NCI-H510A (cell line): ENCODE results near the gene ASF1A.

Experiments
- DNase-seq: peaks from one replicate; lab custom pipeline; 2025; lab: John Stamatoyannopoulos, UW

ASF1A gene

DNA sequence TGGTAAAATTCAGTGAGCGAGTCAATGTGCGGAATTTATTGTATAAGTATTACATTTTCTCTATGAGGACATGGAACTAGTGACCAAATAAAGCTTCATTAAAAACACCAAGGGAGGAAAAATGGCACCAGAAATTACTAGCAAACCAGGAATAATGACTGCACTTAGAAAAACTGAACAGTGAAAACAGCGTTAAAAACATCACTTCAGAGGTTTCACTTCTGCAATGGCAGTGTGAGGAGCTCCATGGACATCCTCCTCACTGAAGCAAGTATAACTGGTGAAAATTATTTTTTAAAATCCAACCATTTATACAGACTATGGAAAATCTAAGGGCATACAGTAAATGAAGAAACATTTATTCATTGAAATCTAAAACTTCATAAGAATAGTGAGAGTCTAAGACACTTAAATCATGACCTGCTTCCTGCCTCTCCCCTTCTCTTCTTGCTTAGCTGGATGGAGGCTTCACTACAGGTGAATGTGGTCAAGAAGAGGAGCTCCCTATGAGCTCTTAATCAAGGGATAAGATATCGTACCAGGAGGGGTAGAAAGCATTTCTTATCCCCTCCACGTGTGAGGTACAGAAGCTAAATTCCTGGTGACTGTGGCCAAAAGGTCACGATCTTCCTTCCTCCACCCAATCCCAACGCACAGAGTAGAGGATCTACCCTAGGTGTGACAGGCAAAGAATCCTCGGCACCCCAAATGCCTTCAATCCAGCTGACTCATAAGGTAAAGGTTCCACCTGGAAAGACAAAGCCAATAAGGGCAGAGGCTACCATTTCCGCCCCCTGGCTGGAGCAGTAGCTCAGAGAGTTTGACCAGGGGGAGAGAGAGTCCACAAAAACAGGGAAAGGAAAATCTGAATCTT lies 12.3 kb upstream of the ASF1A start:
- no peak for DNase-seq

DNA sequence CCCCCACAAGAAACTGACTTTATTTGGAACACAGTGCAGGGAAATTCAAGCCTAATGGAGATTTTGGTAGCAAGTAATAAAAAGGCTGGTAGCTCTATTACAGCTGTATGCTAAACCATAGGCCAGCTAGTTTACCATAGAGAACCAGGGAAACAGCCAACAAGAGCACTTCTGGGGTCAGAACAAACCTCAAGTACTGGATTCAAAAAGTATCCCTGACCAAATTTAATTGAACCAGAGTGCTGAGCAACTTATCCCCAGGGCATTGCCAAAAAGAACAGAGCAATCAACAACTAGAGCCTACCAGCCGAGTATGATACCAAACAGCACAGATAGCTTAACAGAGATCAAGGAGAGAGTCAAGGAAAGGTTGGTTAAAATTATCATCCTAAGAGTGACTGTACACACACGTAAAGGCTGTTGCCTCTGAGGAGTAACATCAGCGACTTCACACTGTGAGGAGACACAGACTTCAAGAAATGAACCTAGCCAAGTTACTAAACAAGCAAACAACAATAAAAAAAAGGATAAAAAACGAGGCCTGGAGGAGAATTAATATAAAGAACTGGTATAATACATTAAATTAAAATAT lies 11.5 kb upstream of the ASF1A start:
- DNase-seq: no peak

DNA sequence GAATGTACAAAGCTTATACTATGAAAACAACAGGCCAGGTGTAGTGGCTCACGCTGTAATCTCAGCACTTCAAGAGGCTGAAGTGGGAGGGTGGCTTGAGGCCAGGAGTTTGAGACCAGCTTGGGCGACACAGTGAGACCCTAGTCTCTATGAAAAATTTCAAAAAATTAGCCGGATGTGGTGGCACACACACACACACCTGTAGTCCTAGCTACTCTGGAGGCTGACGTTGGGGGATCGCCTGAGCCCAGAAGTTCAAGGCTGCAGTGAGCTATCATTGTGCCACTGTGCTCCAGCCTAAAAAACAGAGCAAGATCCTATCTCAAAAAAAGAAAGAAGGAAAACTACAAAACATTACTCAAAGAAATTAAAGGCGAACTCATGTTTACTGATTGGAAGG lies 7.3 kb upstream of the ASF1A start:
- no peak for DNase-seq

DNA sequence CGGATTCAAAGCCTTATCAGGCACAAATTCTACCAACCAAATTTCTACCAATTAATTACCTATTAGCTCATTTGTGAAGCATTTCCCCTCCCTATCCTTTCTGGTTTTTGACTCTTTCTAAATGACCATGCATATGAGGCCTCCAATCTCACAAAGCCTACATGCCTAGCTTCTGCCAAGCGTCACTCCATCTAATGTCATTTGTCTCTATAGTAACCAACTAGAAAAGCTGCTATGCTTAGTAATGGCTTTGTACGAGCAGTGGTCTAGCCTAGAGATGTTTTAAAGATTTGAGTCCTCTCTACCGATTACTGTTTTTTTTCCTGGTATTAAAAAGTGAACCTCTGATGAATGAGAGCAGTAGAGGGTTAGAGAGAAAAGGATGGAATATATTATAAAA lies 4.8 kb upstream of the ASF1A start:
- no peak for DNase-seq

DNA sequence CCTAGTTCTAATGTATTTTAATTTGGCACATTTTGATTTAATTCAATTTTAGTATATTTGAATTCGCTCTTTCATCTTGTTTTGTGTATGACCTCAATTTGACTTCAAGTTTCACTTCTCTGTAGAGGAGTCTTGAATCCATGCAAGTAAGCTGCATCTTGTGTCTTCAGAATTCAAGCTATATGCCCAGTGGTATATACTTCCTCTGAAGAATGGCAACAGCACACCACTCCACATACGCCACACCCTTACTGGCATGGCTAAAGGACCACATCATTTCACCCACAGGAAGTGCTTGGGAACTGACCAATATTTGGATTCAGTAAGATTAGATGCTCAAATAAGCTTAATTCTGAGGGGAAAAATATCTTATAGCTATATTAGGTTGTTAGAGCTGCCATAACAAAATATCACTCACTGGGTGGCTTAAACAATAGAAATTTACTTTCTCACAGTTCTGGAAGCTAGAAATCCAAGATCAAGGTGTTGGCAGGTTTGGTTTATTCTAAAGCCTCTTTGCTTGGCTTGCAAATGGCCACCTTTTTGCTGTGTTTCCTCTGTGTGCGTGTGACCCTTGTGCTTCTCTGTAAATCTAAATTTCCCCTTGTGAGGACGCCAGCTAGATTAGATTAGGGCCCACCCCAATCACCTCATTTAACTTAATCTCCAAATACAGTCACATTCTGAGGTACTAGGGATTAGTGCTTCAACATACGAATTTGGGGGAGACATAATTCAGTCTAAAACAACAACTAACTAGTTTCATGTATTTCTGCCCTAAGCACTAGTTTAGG lies 2.8 kb upstream of the ASF1A start:
- no peak for DNase-seq

DNA sequence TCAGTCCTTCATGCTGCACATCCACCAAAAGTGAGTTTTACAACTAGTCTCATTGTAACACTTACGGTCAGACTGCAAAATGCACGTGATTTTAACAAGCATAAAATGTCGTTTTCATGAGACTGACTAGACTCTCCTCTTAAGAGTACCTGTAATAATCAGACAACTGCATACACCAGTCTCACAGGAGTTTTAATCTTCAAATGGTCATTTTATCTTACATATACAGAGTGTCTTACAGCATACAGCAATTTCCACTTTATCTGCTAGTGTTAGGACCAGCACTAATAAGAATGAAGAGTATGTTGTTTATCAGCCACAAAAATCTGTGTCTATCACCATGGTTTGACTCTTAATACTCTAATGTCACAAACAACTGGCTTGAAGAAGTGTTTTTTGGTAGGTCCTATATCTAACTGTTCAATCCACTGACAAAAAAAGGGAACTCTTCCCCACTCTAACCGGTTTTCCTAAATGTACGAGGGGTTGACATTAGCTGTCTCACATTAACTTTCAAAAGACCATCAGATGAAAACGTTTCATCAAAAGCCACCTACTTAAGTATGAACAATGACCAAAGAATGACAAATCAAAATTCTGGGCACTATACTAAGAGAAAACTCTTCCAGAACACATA lies 1.5 kb upstream of the ASF1A start:
- no peak for DNase-seq

DNA sequence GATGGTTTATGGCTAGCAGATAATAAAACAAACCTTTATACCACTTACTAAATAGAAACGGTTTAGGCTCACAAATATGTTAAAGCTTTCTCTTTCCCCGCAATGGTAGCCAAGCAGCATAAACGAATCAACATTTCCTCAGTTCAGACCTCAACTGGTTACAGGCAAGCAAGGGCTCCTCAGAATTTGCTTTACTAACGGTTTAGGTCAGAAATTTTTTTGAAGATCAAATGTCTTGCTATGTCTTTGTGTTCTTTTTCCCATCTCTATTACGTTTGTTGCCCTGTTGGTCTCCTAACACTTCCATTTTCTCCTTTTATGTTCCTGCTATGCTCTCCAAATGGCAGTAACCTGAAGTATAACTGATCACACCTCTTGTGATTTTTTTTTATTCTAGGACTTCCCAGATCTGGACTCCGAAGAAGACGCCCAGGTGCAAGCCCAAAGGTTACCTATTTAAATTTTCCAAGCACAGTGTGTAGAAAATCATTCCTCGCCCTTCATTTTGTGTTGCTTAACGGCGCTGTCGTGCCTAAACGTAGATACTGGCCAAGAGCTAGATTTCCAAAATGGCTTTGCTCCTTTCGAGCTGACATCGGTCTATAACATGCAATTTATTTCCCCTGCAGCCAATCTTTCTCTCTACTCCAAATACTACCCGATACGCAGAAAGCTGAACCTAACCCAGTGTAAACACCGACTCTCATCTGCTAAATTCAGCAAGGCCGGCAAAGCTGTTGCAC lies 717 bp upstream of the ASF1A start:
- DNase-seq: no peak

DNA sequence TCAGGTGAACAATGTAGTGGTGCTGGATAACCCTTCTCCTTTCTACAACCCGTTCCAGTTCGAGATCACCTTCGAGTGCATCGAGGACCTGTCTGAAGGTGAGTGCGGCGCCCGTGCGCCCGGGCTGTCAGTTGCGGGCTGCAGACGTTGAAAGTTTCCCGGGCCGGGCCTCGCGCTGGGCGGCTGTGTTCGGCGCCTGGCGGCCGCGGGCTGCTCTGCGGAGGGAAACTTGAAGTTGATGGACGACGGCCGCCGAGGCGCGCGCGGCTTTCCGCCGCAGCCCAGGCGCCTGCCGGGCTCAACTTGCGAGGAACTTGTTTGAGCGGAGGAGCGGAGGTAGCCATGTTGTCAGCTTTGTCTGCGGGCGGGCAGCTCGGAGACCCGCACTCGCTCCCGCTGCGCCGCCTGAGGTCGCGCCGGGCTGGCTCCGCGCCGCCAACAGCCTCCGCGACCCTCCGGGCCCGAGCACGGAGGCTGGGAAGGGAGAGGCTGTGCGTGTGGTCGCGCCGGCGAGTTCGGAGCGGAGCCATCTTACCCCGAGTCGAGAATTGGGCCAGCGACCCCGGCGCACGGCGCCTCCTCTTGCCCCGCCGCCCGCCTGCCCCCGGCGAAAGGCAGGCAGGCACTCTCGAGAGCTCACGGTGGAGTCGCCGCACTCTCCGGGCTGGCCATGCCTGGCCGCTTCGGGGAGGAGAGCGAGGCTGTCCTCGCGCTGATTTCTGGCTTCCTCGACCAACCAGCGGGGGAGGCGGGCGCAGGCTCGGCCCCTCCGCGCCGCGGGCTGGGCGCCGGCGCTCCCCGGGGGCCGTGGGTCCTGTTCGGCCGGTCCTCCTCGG lies 691 bp downstream of the ASF1A start:
- DNase-seq: peak; percentile 28

DNA sequence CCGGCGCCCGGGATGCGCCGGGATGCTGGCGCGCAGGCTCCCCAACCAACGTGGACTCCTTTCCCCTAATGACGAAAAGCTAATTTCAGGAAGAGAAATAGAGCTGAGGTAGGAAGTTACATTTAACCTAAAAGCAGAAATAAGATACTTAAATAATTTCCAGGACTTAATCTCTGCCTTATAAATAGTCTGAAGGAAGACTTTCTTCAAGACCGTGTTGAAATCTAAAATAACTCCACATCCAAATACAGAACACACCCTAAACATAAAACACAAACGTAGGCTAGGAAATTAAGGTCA lies 1.3 kb downstream of the ASF1A start:
- DNase-seq: no peak

DNA sequence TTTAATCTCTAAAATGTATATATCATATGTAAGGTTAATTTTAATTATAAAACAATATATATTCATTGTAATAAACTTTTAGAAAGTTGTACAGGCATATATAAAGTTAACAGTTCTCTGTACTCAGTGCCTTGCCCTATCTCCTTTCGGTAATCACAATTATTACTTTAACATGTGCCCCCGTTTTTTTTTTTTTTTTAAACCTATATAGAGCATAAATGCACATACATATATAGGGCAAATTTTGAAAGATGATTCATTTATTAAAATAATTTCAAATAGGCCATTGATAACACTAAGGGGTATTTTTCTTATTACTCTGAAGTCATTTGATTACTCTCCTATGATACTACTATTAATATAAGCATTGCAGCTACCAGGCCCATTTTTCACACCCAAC lies 1.9 kb downstream of the ASF1A start:
- no peak for DNase-seq

DNA sequence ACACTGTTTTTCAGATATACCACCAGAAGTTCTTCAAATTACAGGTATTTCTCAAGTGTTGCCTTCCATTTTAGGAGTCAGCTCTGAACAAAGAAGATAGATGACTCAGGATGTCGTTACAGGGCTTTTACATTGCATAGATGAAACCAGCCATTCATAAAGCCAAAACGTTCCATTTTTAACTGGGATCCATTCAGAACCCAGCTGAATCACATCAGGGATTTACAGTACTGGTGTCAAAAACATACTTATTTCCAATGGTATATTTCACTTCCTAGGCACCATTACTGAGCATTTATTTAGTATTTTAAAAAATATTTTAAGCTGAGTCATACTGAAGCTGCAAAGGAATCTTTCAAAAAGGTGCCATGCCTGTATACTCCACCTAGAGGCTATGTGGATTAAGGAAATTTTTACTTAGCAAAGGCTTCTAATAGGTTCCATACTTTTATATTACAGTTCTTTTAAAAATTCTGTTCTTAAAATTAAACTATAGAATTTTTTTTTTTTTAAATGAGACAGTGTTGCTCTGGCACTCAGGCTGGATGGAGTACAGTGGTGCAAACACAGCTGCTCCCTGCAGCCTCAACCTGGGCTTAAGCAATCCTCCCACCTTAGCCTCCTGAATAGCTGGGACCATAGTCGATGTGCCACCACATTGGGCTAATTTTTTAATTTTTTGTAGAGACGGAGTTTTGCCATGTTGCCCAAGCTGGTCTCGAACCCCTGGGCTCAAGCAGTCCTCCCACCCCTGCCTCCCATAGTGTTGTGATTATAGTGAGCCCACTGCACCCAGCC lies 2.6 kb downstream of the ASF1A start:
- DNase-seq: no peak

DNA sequence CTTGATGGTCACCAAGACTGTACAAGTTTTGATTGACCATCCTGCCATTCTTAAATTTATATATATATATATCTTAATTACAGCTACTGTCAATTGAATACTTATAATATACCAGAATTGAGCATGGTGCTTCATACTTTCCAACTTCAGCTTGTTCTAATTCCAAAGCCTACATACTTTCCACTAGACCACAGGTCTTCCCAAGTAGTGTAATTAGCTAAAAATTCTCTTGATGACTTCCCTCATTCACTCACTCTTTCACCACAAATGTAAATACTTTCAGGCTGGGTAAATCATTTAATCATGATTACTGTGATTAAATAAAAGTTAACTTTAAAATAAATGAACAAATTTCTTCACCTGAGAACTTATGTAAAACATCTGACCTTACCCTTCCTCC lies 3.4 kb downstream of the ASF1A start:
- DNase-seq: no peak

DNA sequence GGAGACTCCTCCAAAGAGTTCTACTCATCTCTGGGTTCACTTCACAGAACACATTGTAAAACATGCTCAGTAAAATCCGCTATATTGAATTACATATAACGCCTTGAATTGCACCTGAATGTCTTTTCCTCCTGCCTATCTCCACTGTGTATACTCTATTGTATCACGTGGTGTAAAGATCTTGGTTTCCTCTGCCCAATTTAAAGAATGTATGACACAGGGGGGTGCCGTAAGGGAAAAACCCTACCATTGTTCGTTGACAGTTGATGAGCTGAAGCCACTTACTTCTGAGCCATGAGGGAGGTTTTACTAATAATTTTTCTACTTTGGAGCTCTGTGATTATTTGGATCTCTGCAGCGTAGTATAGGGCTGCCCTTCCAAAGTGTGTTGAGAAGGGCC lies 6.0 kb downstream of the ASF1A start:
- no peak for DNase-seq

DNA sequence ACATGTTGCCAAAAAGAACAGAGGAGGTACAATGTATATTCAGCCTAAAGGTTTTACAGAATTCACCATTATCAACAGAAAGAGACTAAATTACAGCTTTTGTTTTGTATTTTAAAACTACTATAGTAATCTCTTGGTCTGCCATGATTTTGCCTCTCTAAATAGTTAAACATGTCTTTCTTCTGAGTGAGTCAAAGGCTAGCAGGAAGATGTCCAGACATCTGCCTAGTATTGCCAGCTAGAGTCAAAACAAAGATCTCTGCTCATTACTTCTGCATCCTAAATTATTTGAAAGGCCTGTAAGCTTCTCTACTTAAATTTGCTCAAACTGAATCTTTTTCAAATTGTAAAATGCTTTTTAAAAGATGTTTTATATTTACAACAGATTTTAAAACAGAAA lies 8.8 kb downstream of the ASF1A start:
- DNase-seq: no peak

DNA sequence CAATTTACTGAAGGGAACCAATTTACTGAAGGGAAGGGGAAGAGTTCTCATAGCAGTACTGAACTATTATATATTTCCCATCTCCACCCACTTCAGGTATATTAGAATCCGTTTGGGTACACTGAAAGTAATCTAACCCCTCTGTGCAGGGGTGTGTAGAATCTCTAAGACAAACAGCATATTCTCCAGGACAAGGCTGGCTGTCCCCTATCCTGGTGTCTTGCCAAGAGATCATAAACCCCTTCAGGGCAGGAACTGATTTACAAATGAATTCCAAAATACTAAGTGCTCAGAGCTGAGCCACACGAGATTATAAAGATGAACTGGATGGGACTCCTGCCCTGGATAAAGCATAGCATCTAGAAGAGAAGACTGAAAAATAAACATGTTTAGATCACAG lies 9.2 kb downstream of the ASF1A start:
- DNase-seq: no peak

DNA sequence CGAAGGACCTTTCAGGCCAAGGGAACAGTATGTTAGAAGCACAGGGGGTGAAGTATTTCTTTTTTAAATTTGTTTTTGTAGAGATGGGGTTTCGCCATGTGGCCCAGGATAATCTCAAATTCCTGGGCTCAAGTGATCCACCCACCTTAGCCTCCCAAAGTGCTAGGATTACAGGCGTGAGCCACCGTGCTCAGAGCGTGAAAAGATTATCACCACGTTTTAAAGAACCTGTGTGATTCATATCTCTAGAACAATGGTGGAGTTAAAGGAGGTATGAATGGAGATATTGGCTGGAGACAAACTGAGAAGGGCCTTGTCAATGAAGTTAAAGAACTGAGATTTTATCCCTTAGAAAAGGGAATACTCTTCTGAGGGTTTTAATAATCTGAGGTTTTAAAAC lies 9.7 kb downstream of the ASF1A start:
- DNase-seq: no peak

DNA sequence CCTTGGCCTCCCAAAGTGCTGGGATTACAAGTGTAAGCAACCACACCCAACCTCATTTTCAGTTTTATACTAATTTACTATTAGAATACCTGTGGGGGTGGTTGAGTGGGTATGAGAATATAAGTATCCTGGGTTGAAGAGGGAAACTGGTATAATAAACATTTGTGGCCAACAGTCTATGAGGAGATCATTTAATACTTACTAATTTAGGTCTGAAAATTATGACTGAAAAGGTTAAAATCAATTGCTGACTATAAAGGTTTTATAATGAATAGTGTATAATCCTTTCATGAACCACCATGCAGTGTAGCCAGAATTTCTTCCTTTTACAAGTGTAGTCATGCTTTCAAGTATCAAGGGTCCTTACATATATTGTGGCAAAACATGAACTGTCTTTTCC lies 11.1 kb downstream of the ASF1A start:
- DNase-seq: no peak

DNA sequence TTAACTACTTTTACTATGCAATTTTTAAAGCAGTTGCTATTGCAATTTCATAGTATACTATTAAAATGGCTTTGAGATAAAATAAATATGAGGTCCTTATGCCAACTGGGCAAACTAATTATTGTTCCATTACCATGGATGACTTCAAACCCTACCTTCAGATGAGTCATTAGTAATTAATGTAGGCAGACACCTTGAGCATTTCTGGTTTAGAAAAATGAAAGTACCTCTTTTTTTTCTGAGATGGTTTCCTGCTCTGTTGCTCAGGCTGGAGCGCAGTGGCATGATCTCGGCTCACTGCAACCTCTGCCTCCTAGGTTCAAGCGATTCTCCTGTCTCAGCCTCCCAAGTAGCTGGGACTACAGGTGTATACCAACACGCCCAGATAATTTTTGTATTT lies 11.9 kb downstream of the ASF1A start:
- no peak for DNase-seq

DNA sequence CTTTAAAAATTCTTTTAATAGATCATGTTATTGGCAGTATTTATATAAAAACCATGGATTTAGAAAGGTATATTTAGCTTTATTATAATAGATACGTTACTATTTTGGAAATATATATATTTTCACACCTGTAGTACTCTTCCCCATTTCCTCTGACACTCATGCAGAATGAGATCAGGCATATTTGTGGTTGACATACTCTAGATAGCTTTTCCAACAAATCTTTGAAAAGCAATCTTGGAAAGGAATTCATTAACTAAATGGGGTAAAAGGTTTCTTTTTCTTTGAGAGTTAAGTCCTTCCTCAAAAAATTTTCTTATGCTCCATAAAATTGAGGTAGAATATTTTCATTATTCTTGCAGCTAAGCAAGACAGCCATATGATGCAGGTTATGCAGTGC lies 14.5 kb downstream of the ASF1A start:
- DNase-seq: no peak

DNA sequence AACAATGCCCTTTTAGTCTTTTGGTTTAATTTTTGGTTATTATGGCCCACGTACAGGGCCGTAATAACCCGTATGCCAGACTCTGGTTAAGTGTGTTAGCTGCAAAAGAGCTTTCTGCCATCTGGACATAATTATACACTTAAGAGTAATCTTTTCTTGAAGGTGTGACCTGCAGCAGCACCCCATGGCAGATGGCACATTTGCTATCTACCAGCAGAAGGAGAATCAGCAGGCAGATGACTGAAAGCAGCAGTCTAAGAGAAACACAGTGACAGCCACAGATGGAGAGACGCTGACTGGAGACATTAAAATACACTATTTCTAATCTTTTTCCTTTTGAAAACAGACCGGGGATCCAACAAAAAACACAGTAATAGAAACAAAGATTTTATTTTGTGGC lies 18.7 kb downstream of the ASF1A start:
- no peak for DNase-seq
